ENCODE measurements around the gene VPS37B. TPM values are rescaled to one million over a fixed set of nuclear protein-coding genes. Genes with fewer than 3 reads are reported as not detected.

VPS37B gene
- total RNA-seq, 1 donor from 2014 or later, result 34.9 TPM

- peaks cover 15% of the 10 kb centered on the region for H3K4me1 ChIP-seq
- no peaks in the 10 kb centered on the region for H3K27me3 ChIP-seq
- intact Hi-C loops (cut with DNase I), result no loop called here
- no peak overlapping the region for H3K4me3 ChIP-seq
- no peak for TF ChIP-seq CTCF (IDR thresholded peaks at IDR 0.05)
- TF ChIP-seq POLR2AphosphoS5 (IDR thresholded peaks at IDR 0.05; ENCODE audit: insufficient read depth in 1 of 2, low read depth in 1 of 2), result no peak
- TF ChIP-seq POLR2A (IDR thresholded peaks at IDR 0.05), result no peak
- no peak for DNase-seq (ENCODE audit: extremely low spot score in 2 of 2)
- H3K36me3 ChIP-seq, result no peaks in the 10 kb centered on the region
- no peak overlapping the region for H3K27ac ChIP-seq
- no peaks in the 10 kb centered on the region for H3K9me3 ChIP-seq
Observed at GRCh38 chr12:122939125-122939524, 43.2 kb upstream of the VPS37B start.

- Histone ChIP-seq H3K27me3 (no peaks in the 10 kb centered on the region), H3K4me3 (no peak overlapping the region), H3K27ac (no peak overlapping the region), H3K9me3 (no peaks in the 10 kb centered on the region), H3K36me3 (no peaks in the 10 kb centered on the region), H3K4me1 (peaks cover 9% of the 10 kb centered on the region)
- no peak for DNase-seq (ENCODE audit: extremely low spot score in 2 of 2)
- intact Hi-C loops (cut with DNase I), result no loop called here
- TF ChIP-seq CTCF (IDR thresholded peaks at IDR 0.05) (no peak), POLR2A (IDR thresholded peaks at IDR 0.05) (no peak), POLR2AphosphoS5 (IDR thresholded peaks at IDR 0.05; ENCODE audit: insufficient read depth in 1 of 2, low read depth in 1 of 2) (no peak)
Observed at GRCh38 chr12:122937622-122938091, 41.7 kb upstream of the VPS37B start.

GRCh38 chr12:122935318-122935717, 39.4 kb upstream of the VPS37B start:
- intact Hi-C loops (cut with DNase I), result no loop called here
- H3K4me3 ChIP-seq, result no peak overlapping the region
- H3K27ac ChIP-seq, result no peak overlapping the region
- H3K36me3 ChIP-seq, result no peaks in the 10 kb centered on the region
- no peaks in the 10 kb centered on the region for H3K9me3 ChIP-seq
- no peaks in the 10 kb centered on the region for H3K4me1 ChIP-seq
- H3K27me3 ChIP-seq, result no peaks in the 10 kb centered on the region
- no peak for DNase-seq (ENCODE audit: extremely low spot score in 2 of 2)
- no peak for TF ChIP-seq CTCF (IDR thresholded peaks at IDR 0.05)
- TF ChIP-seq POLR2AphosphoS5 (IDR thresholded peaks at IDR 0.05; ENCODE audit: insufficient read depth in 1 of 2, low read depth in 1 of 2), result no peak
- no peak for TF ChIP-seq POLR2A (IDR thresholded peaks at IDR 0.05)

- H3K27ac ChIP-seq, result no peak overlapping the region
- H3K9me3 ChIP-seq, result no peaks in the 10 kb centered on the region
- H3K36me3 ChIP-seq, result no peaks in the 10 kb centered on the region
- no peak overlapping the region for H3K4me3 ChIP-seq
- TF ChIP-seq CTCF (IDR thresholded peaks at IDR 0.05) (no peak), POLR2A (IDR thresholded peaks at IDR 0.05) (no peak), POLR2AphosphoS5 (IDR thresholded peaks at IDR 0.05; ENCODE audit: insufficient read depth in 1 of 2, low read depth in 1 of 2) (no peak)
- DNase-seq (ENCODE audit: extremely low spot score in 2 of 2), result no peak
- H3K4me1 ChIP-seq, result no peaks in the 10 kb centered on the region
- H3K27me3 ChIP-seq, result no peaks in the 10 kb centered on the region
- intact Hi-C loops (cut with DNase I), result no loop called here
Observed at GRCh38 chr12:122934722-122935121, 38.8 kb upstream of the VPS37B start.

GRCh38 chr12:122932207-122932606, 36.3 kb upstream of the VPS37B start:
- TF ChIP-seq POLR2A (IDR thresholded peaks at IDR 0.05) (no peak), CTCF (IDR thresholded peaks at IDR 0.05) (no peak), POLR2AphosphoS5 (IDR thresholded peaks at IDR 0.05; ENCODE audit: insufficient read depth in 1 of 2, low read depth in 1 of 2) (no peak)
- Histone ChIP-seq H3K4me1 (no peaks in the 10 kb centered on the region), H3K36me3 (no peaks in the 10 kb centered on the region), H3K4me3 (no peak overlapping the region), H3K9me3 (no peaks in the 10 kb centered on the region), H3K27ac (no peak overlapping the region), H3K27me3 (no peaks in the 10 kb centered on the region)
- intact Hi-C loops (cut with DNase I), result no loop called here
- DNase-seq (ENCODE audit: extremely low spot score in 2 of 2), result no peak
